SK-N-SH (cell line): Measurements from ENCODE around the gene PLAU.

Experiments used
- EZH2phosphoT487 ChIP-seq: fragments of 200-600 bp; sonication (generic); IDR thresholded peaks from 2 replicates; pipeline ENCODE4 v1.6.1; 2017; ENCODE audit warnings: low read depth, mixed run types, mild to moderate bottlenecking, antibody characterized with exemption, moderate library complexity, borderline replicate concordance
- POLR2AphosphoS5 ChIP-seq: IDR thresholded peaks from 2 replicates; pipeline ENCODE4 v1.6.1; 2012; ENCODE audit warnings: low read depth, low read length
- TF ChIP-seq, protein P1 (sequence below): IDR thresholded peaks from 2 replicates; pipeline ENCODE4; 2012
- TF ChIP-seq, protein P2 (sequence below): fragments of 200-600 bp; sonication (generic); IDR thresholded peaks from 2 replicates; pipeline ENCODE4 v1.6.1; 2017; ENCODE audit warnings: antibody characterized with exemption, mild to moderate bottlenecking, moderate library complexity

DNA sequence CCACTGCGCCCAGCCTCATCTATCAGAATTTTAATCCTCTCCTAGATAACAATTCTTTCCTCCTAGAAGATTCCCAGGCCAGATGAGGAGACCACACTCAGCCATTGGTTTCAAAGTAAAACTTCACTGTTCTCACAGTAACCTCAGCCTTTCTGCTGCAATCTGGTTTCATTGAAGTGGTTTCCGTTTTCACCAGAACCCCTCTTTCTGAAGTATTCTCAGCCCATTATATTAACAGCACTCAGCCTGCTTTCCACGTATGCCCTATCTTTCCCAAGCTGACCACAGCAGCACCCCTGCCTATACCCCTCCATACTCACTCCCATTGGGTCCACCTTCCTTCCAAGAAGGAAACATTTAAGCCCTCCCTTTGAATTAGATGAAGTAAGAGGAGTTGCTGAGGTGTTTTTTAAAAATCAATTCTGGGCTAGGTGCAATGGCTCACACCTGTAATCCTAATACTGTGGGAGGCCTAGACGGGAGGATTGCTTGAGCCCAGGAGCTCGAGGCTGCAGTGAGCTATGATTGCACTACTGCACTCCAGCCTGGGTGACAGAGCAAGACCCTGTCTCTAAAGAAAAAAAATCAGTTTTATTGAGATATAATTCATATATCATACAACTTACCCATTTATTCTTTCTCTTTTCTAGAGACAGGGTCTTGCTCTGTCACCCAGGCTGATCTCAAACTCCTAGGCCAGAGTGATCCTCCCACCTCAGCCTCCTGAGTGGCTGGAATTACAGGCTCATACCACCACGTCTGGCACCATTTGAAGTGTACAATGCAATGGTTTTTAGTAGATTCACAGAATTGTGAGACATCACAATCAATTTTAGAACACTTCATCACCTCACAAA lies 11.3 kb downstream of the PLAU start:
- TF ChIP-seq, protein P1, sequence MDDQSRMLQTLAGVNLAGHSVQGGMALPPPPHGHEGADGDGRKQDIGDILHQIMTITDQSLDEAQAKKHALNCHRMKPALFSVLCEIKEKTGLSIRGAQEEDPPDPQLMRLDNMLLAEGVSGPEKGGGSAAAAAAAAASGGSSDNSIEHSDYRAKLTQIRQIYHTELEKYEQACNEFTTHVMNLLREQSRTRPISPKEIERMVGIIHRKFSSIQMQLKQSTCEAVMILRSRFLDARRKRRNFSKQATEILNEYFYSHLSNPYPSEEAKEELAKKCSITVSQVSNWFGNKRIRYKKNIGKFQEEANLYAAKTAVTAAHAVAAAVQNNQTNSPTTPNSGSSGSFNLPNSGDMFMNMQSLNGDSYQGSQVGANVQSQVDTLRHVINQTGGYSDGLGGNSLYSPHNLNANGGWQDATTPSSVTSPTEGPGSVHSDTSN = no peak
- TF ChIP-seq, protein P2, sequence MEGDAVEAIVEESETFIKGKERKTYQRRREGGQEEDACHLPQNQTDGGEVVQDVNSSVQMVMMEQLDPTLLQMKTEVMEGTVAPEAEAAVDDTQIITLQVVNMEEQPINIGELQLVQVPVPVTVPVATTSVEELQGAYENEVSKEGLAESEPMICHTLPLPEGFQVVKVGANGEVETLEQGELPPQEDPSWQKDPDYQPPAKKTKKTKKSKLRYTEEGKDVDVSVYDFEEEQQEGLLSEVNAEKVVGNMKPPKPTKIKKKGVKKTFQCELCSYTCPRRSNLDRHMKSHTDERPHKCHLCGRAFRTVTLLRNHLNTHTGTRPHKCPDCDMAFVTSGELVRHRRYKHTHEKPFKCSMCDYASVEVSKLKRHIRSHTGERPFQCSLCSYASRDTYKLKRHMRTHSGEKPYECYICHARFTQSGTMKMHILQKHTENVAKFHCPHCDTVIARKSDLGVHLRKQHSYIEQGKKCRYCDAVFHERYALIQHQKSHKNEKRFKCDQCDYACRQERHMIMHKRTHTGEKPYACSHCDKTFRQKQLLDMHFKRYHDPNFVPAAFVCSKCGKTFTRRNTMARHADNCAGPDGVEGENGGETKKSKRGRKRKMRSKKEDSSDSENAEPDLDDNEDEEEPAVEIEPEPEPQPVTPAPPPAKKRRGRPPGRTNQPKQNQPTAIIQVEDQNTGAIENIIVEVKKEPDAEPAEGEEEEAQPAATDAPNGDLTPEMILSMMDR = no peak
- no peak for TF ChIP-seq EZH2phosphoT487
- no peak for TF ChIP-seq POLR2AphosphoS5
